HepG2 (cell line): ENCODE results near the gene TBX21. TPM values are rescaled to one million over a fixed set of nuclear protein-coding genes. Genes with fewer than 3 reads are reported as not detected.

Source experiments
- BRD4 ChIP-seq: sonication (generic); formaldehyde crosslinking; IDR thresholded peaks from 2 replicates; pipeline ENCODE4 v1.4.0; 2020; ENCODE audit warnings: missing genetic modification reagents
- HNRNPLL ChIP-seq: fragments of 200-400 bp; formaldehyde crosslinking; IDR thresholded peaks from 2 replicates; pipeline ENCODE4 v1.6.1; 2017; ENCODE audit warnings: mild to moderate bottlenecking, low read depth, low read length; ENCODE audit not compliant: poor library complexity, severe bottlenecking
- HNRNPUL1 ChIP-seq: fragments of 200-400 bp; formaldehyde crosslinking; IDR thresholded peaks from 2 replicates; pipeline ENCODE4 v1.6.1; 2017; ENCODE audit warnings: low read depth, mild to moderate bottlenecking, low read length, moderate library complexity
- HOXA7 ChIP-seq: sonication (generic); formaldehyde crosslinking; IDR thresholded peaks from 2 replicates; pipeline ENCODE4 v1.8.1; 2022; ENCODE audit warnings: mild to moderate bottlenecking, missing genetic modification reagents, moderate library complexity
- SNRNP70 ChIP-seq: fragments of 200-400 bp; formaldehyde crosslinking; IDR thresholded peaks from 2 replicates; pipeline ENCODE4 v1.6.1; 2017; ENCODE audit warnings: mild to moderate bottlenecking, low read depth, low read length, moderate library complexity
- SOX13 ChIP-seq, 3 experiments: fragments of 450-650 bp in 1 of 3; sonication (generic) in 1 of 3; formaldehyde crosslinking in 1 of 3; IDR thresholded peaks in 2 of 3; conservative IDR thresholded peaks in 1 of 3; 2 replicates each; pipeline versions ENCODE4 v1.5.0 to v1.6.1; 2016 to 2020; ENCODE audit warnings: antibody characterized with exemption in 1 of 3, mild to moderate bottlenecking in 1 of 3, missing compliant biosample characterization in 1 of 3, missing genetic modification reagents in 1 of 3, moderate library complexity in 1 of 3
- TBL1XR1 ChIP-seq: fragments of 150-350 bp; IDR thresholded peaks from 2 replicates; pipeline ENCODE4 v1.6.1; 2014; ENCODE audit warnings: borderline replicate concordance, low read length; ENCODE audit not compliant: partially characterized antibody
- ZBTB38 ChIP-seq: sonication (generic); formaldehyde crosslinking; IDR thresholded peaks from 2 replicates; pipeline ENCODE4 v1.5.1; 2020; ENCODE audit warnings: mild to moderate bottlenecking, missing genetic modification reagents
- ZNF256 ChIP-seq: sonication (generic); formaldehyde crosslinking; conservative IDR thresholded peaks from 2 replicates; pipeline ENCODE4 v1.4.0; 2020; ENCODE audit warnings: missing genetic modification reagents
- ZNF556 ChIP-seq: sonication (generic); formaldehyde crosslinking; IDR thresholded peaks from 2 replicates; pipeline ENCODE4 v1.4.0; 2020; ENCODE audit warnings: mild to moderate bottlenecking, missing genetic modification reagents, borderline replicate concordance
- ZNF616 ChIP-seq: sonication (generic); formaldehyde crosslinking; IDR thresholded peaks from 2 replicates; pipeline ENCODE4 v1.5.0; 2020; ENCODE audit warnings: low read depth, mild to moderate bottlenecking, missing genetic modification reagents
- ZNF761 ChIP-seq: sonication (generic); formaldehyde crosslinking; conservative IDR thresholded peaks from 2 replicates; pipeline ENCODE4 v1.4.0; 2020; ENCODE audit warnings: mild to moderate bottlenecking, missing genetic modification reagents
- ZNF780A ChIP-seq: sonication (generic); formaldehyde crosslinking; IDR thresholded peaks from 2 replicates; pipeline ENCODE4 v1.8.0; 2022; ENCODE audit warnings: mild to moderate bottlenecking, missing genetic modification reagents, moderate library complexity
- ZNF841 ChIP-seq: sonication (generic); formaldehyde crosslinking; IDR thresholded peaks from 2 replicates; pipeline ENCODE4 v1.8.1; 2023; ENCODE audit warnings: missing genetic modification reagents, borderline replicate concordance
- polyA plus RNA-seq, 8 experiments: library from polyadenylated mRNA; depleted of rRNA in 3 of 8; stranded (reverse) in 7 of 8; unstranded in 1 of 8; fragments of >200 nt; fragmentation: Illumina TruSeq in 4 of 8; extraction: Trizol in 4 of 8; gene quantifications; 2 replicates each; pipeline versions ENCODE4 v1.2.1 to v1.2.3, GENCODE V29; 2011 to 2016; ENCODE audit warnings: low read depth in 4 of 8, missing spikeins in 1 of 8, mixed read lengths in 1 of 8; ENCODE audit not compliant: insufficient read depth in 1 of 8
- total RNA-seq, 5 experiments: library from RNA; depleted of rRNA; stranded (reverse); fragments of >200 nt; fragmentation: Illumina TruSeq; extraction: Trizol; gene quantifications; 2 replicates each; pipeline ENCODE4 v1.2.3, GENCODE V29; 2016; ENCODE audit warnings: low read depth in 1 of 5
- TF ChIP-seq, protein P1 (sequence below): sonication (generic); formaldehyde crosslinking; IDR thresholded peaks from 2 replicates; pipeline ENCODE4 v1.4.0; 2020; ENCODE audit warnings: missing genetic modification reagents, borderline replicate concordance
- TF ChIP-seq, protein P2 (sequence below): IDR thresholded peaks from 2 replicates; pipeline ENCODE4 v1.6.1; 2016; ENCODE audit warnings: low read depth
- TF ChIP-seq, protein P3 (sequence below): sonication (generic); formaldehyde crosslinking; conservative IDR thresholded peaks from 2 replicates; pipeline ENCODE4 v1.8.0; 2022; ENCODE audit warnings: missing genetic modification reagents
- TF ChIP-seq, protein P4 (sequence below): IDR thresholded peaks from 2 replicates; pipeline ENCODE4 v1.6.1; 2016; ENCODE audit warnings: low read depth, control low read depth

TBX21 gene
- total and polyA plus RNA-seq, 2 of the 13 experiments (the other 11 are each of a cell fraction or from before 2014, with no cell fraction given), result not detected

DNA sequence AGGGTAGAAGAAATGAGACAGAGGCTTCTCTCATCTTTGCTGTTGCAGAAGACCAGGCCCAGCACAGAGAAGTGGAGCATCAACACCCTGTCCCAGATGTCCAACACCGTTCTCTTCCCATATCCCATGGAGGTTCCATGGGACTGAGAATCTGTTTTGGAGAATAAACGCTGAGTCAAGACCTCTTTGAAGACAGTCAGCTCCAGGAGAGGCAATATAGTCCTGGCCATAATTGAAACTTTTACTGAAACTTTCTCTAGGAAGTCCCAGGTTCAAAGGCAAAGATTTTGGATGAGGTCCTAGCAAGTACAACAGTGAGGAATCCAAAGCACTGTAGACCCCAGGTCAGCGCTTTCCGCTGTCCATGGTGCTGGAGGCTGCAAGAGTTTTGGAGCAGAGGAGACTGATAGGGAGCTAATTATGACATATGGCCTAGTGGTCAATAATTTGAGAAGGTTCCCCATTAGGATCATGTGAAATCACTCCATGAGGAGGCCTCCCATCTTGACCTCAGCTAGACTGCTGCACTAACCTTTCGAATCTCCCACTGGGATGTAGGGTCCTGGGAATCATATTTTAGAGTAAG lies 52.6 kb downstream of the TBX21 start (continued):
- no peak for TF ChIP-seq TBL1XR1
- no peak for TF ChIP-seq HOXA7 (CRISPR knock-in tag)
- TF ChIP-seq ZBTB38 (CRISPR knock-in tag), result no peak
- TF ChIP-seq HNRNPUL1, result no peak
- TF ChIP-seq, protein P1, sequence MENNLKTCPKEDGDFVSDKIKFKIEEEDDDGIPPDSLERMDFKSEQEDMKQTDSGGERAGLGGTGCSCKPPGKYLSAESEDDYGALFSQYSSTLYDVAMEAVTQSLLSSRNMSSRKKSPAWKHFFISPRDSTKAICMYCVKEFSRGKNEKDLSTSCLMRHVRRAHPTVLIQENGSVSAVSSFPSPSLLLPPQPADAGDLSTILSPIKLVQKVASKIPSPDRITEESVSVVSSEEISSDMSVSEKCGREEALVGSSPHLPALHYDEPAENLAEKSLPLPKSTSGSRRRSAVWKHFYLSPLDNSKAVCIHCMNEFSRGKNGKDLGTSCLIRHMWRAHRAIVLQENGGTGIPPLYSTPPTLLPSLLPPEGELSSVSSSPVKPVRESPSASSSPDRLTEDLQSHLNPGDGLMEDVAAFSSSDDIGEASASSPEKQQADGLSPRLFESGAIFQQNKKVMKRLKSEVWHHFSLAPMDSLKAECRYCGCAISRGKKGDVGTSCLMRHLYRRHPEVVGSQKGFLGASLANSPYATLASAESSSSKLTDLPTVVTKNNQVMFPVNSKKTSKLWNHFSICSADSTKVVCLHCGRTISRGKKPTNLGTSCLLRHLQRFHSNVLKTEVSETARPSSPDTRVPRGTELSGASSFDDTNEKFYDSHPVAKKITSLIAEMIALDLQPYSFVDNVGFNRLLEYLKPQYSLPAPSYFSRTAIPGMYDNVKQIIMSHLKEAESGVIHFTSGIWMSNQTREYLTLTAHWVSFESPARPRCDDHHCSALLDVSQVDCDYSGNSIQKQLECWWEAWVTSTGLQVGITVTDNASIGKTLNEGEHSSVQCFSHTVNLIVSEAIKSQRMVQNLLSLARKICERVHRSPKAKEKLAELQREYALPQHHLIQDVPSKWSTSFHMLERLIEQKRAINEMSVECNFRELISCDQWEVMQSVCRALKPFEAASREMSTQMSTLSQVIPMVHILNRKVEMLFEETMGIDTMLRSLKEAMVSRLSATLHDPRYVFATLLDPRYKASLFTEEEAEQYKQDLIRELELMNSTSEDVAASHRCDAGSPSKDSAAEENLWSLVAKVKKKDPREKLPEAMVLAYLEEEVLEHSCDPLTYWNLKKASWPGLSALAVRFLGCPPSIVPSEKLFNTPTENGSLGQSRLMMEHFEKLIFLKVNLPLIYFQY (CRISPR knock-in tag), result peak; percentile 82
- 0 out of 2 replicates have a peak, but pooled peaks have one; percentile 39 for TF ChIP-seq ZNF780A
- TF ChIP-seq, protein P2, sequence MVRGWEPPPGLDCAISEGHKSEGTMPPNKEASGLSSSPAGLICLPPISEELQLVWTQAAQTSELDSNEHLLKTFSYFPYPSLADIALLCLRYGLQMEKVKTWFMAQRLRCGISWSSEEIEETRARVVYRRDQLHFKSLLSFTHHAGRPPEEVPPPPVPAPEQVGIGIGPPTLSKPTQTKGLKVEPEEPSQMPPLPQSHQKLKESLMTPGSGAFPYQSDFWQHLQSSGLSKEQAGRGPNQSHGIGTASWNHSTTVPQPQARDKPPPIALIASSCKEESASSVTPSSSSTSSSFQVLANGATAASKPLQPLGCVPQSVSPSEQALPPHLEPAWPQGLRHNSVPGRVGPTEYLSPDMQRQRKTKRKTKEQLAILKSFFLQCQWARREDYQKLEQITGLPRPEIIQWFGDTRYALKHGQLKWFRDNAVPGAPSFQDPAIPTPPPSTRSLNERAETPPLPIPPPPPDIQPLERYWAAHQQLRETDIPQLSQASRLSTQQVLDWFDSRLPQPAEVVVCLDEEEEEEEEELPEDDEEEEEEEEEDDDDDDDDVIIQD (CRISPR knock-in tag), result no peak
- TF ChIP-seq ZNF256 (CRISPR knock-in tag), result no peak
- no peak for TF ChIP-seq ZNF761 (CRISPR knock-in tag)
- TF ChIP-seq ZNF616 (CRISPR knock-in tag), result no peak
- TF ChIP-seq BRD4 (CRISPR knock-in tag), result no peak
- no peak for TF ChIP-seq ZNF841 (CRISPR knock-in tag)
- TF ChIP-seq SOX13 (IDR thresholded peaks at IDR 0.05), result no peak
- TF ChIP-seq SOX13 (CRISPR knock-in tag; conservative IDR thresholded peaks at IDR 0.05 in 1 of 2, IDR thresholded peaks at IDR 0.05 in 1 of 2), result peak in 1 of 2 experiments; percentile 45; a peak in 1 of 4 replicates
- TF ChIP-seq HNRNPLL, result no peak
- no peak for TF ChIP-seq SNRNP70
- no peak for TF ChIP-seq ZNF556 (CRISPR knock-in tag)
- TF ChIP-seq, protein P3, sequence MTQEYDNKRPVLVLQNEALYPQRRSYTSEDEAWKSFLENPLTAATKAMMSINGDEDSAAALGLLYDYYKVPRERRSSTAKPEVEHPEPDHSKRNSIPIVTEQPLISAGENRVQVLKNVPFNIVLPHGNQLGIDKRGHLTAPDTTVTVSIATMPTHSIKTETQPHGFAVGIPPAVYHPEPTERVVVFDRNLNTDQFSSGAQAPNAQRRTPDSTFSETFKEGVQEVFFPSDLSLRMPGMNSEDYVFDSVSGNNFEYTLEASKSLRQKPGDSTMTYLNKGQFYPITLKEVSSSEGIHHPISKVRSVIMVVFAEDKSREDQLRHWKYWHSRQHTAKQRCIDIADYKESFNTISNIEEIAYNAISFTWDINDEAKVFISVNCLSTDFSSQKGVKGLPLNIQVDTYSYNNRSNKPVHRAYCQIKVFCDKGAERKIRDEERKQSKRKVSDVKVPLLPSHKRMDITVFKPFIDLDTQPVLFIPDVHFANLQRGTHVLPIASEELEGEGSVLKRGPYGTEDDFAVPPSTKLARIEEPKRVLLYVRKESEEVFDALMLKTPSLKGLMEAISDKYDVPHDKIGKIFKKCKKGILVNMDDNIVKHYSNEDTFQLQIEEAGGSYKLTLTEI (CRISPR knock-in tag), result no peak
- TF ChIP-seq, protein P4, sequence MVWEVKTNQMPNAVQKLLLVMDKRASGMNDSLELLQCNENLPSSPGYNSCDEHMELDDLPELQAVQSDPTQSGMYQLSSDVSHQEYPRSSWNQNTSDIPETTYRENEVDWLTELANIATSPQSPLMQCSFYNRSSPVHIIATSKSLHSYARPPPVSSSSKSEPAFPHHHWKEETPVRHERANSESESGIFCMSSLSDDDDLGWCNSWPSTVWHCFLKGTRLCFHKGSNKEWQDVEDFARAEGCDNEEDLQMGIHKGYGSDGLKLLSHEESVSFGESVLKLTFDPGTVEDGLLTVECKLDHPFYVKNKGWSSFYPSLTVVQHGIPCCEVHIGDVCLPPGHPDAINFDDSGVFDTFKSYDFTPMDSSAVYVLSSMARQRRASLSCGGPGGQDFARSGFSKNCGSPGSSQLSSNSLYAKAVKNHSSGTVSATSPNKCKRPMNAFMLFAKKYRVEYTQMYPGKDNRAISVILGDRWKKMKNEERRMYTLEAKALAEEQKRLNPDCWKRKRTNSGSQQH (CRISPR knock-in tag), result no peak
